RPMI8226 (cell line): ENCODE measurements around the gene CYP1A2.
"Not testable (repeated sequence)": the region's sequence is repeated elsewhere in the genome, so short reads cannot be mapped to it uniquely, and the experiment has no call there.

Experiments
- DNase-seq: peaks from one replicate; pipeline ENCODE4 v3.0.0-alpha.2; 2015

CYP1A2 gene

GRCh38 chr15:74777769-74778598, 29.3 kb downstream of the CYP1A2 start:
- no peak for DNase-seq

GRCh38 chr15:74778599-74778970, 29.9 kb downstream of the CYP1A2 start:
- DNase-seq = no peak

GRCh38 chr15:74779162-74779648, 30.6 kb downstream of the CYP1A2 start:
- DNase-seq = no peak

- DNase-seq = peak; percentile 40
Measured at GRCh38 chr15:74780523-74781430, 32.1 kb downstream of the CYP1A2 start.

- DNase-seq = peak; percentile 94
Measured at GRCh38 chr15:74781431-74782258, 33.0 kb downstream of the CYP1A2 start, which contains the start of gene CSK. Gene CSK (plus strand): TSS chr15:74782080. CDS start chr15:74798298, 16,218 bp downstream.

GRCh38 chr15:74782259-74783071, 33.8 kb downstream of the CYP1A2 start:
- DNase-seq = peak; percentile 76

- peak; percentile 98 for DNase-seq
Measured at GRCh38 chr15:74783072-74783807, 34.6 kb downstream of the CYP1A2 start.

GRCh38 chr15:74783808-74784175, 35.1 kb downstream of the CYP1A2 start:
- DNase-seq = peak; percentile 55

- peak; percentile 66 for DNase-seq
Measured at GRCh38 chr15:74784426-74785193, 36.0 kb downstream of the CYP1A2 start.

GRCh38 chr15:74785194-74786032, 36.8 kb downstream of the CYP1A2 start:
- DNase-seq = peak; percentile 65

- not testable (repeated sequence) for DNase-seq
Measured at GRCh38 chr15:74786081-74786480, 37.4 kb downstream of the CYP1A2 start.

GRCh38 chr15:74786551-74787165, 38.0 kb downstream of the CYP1A2 start:
- DNase-seq = peak; percentile 59

- peak; percentile 97 for DNase-seq
Measured at GRCh38 chr15:74787251-74788041, 38.8 kb downstream of the CYP1A2 start.

GRCh38 chr15:74788042-74788682, 39.5 kb downstream of the CYP1A2 start:
- peak; percentile 35 for DNase-seq

GRCh38 chr15:74788683-74789151, 40.1 kb downstream of the CYP1A2 start:
- DNase-seq = peak; percentile 84

- DNase-seq = peak; percentile 96
Measured at GRCh38 chr15:74789171-74789631, 40.6 kb downstream of the CYP1A2 start.

GRCh38 chr15:74789741-74790079, 41.1 kb downstream of the CYP1A2 start:
- no peak for DNase-seq
